GM12891 (cell line): ENCODE measurements around the gene NF1.

Experiments
- POLR2A ChIP-seq: IDR thresholded peaks from 2 replicates; pipeline ENCODE4 v1.6.1; 2011; ENCODE audit warnings: low read depth, low read length, control low read depth
- POLR2AphosphoS5 ChIP-seq: IDR thresholded peaks from 2 replicates; pipeline ENCODE4 v1.6.1; 2011; ENCODE audit warnings: low read depth, low read length, control low read depth
- POU2F2 ChIP-seq: IDR thresholded peaks from 2 replicates; pipeline ENCODE4 v1.6.1; 2011; ENCODE audit warnings: low read depth, mild to moderate bottlenecking, control low read depth, low read length, moderate library complexity
- SPI1 ChIP-seq: IDR thresholded peaks from 2 replicates; pipeline ENCODE4 v1.6.1; 2011; ENCODE audit warnings: low read depth, low read length, control low read depth
- TAF1 ChIP-seq: IDR thresholded peaks from 2 replicates; pipeline ENCODE4 v1.6.1; 2011; ENCODE audit warnings: low read depth, low read length, control low read depth

DNA sequence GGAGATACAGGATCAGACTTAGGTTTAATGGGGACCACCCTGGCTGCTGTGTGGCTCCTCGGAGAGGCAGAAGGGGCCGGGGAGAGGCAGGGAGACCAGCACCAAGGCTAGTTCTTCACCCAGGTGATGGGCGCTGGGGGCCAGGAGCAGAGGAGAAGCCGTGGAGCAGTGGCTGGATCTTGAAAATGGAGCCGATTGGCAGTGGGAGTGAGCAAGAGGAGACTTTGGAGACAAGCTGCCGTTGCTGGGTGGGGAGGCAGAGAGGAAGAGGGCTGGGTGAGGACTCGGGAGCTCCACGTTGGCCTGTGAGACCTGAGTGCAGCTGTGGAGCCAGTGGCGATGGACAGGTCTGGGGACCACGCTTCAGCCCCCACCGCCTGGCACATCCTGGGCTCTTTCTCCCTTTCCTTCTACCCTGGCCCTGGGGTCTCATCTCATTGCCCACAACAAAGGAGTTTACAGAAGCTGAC lies 305.7 kb downstream of the NF1 start:
- TF ChIP-seq POLR2AphosphoS5, result no peak
- no peak for TF ChIP-seq POLR2A
- no peak for TF ChIP-seq TAF1
- no peak for TF ChIP-seq POU2F2
- TF ChIP-seq SPI1, result no peak
